Measurements from ENCODE around the gene ABCA7. TPM values are rescaled to one million over a fixed set of nuclear protein-coding genes. Genes with fewer than 3 reads are reported as not detected.

Gene ABCA7
- total and polyA plus RNA-seq, 2 of the 8 experiments (the other 6 are each of a cell fraction or from before 2014, with no cell fraction given): 10.4 to 25.6 TPM

DNA sequence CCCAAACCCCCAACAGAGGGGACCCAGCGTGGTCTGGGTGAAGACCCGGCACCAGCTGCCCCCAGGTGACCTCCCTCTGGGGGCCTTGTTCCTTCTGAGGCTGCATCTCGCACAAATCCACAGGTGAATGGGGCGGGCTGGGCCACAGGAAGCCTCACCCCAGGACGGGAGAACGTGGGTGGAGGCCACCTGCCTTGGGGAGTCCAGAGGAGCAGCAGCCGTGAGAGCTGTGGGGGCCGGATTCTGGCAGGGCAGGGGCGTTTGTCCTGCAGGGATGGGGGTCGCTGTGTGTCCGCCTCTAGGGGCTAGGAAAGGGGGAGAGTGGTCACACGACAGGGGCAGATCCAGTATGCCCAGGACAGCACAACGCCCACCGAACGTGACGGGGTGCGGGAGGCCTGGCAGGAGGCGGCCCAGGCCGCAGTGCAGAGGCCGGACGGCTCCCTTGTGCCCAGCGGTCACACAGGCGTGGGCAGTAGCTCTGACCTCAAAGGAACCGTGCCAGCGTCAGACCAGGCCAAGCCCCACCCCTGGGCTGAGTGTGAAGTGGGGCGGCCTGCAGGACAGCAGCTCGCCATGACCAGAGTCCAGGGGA, 48.6 kb downstream of the ABCA7 start:
- Histone ChIP-seq H3K56ac (replicated peaks; ENCODE audit: insufficient read length, low read depth, low read length) (no peak overlapping the region), H2BK120ac (replicated peaks; ENCODE audit: low read depth, low read length) (no peak overlapping the region), H3K27me3 (replicated peaks in 1 of 4; ENCODE audit: control insufficient read depth in 3 of 4, extremely low read depth in 1 of 4, insufficient read depth in 3 of 4, low read length in 3 of 4) (no peaks in the 10 kb centered on the region; a peak in 1 of 7 replicates), H2BK15ac (ENCODE audit: low read length) (no peak overlapping the region), H3K79me1 (ENCODE audit: low read depth, low read length) (peaks cover 2% of the 10 kb centered on the region), H3K9me3 (ENCODE audit: insufficient read depth in 2 of 2, low read depth in 1 of 2, low read length in 1 of 2) (no peaks in the 10 kb centered on the region), H3K27ac (ENCODE audit: low read depth, low read length) (no peak overlapping the region), H4K8ac (ENCODE audit: extremely low read depth, insufficient read depth, low read length) (no peak overlapping the region; the same call in 1 of the 2 replicates), H3K23ac (ENCODE audit: insufficient read length) (no peak overlapping the region), H2BK20ac (ENCODE audit: low read length) (no peak overlapping the region), H3K9ac (replicated peaks in 1 of 4; ENCODE audit: extremely low read depth in 1 of 4, low read depth in 3 of 4, low read length in 3 of 4) (no peak overlapping the region), H3K4ac (replicated peaks; ENCODE audit: insufficient read length, low read depth, low read length) (no peak overlapping the region), H3K36me3 (ENCODE audit: control insufficient read depth in 2 of 4, insufficient read depth in 4 of 4, low read length in 3 of 4) (peaks cover 4 to 58% (median 28%) of the 10 kb centered on the region in 4 experiments; a peak in 7 of 8 replicates), H3K18ac (ENCODE audit: extremely low read depth, low read length) (no peak overlapping the region), H2BK5ac (ENCODE audit: low read depth, low read length) (no peak overlapping the region; the same call in 1 of the 2 replicates), H2AK5ac (ENCODE audit: low read depth, low read length) (no peak overlapping the region), H3K79me2 (ENCODE audit: control insufficient read depth in 1 of 2, insufficient read depth in 2 of 2, low read length in 2 of 2) (peaks cover 0 to 4% of the 10 kb centered on the region in 2 experiments; a peak in 1 of 4 replicates), H4K20me1 (replicated peaks in 1 of 2; ENCODE audit: control insufficient read depth in 1 of 2, insufficient read depth in 2 of 2, low read length in 2 of 2) (peaks cover 2 to 20% of the 10 kb centered on the region in 2 experiments), H4K91ac (replicated peaks; ENCODE audit: insufficient read length, low read length) (no peak overlapping the region), H3K23me2 (ENCODE audit: low read depth, low read length) (no peaks in the 10 kb centered on the region), H3K4me3 (ENCODE audit: extremely low read depth in 1 of 4, insufficient read depth in 2 of 4, low read depth in 3 of 4, low read length in 4 of 4) (no peak overlapping the region), H3K4me1 (replicated peaks in 1 of 4; ENCODE audit: control insufficient read depth in 3 of 4, insufficient read depth in 4 of 4, low read length in 3 of 4) (peaks cover 0 to under 1% (median 0%) of the 10 kb centered on the region in 4 experiments; a peak in 2 of 7 replicates), H3K4me2 (ENCODE audit: insufficient read depth in 1 of 2, low read depth in 2 of 2, low read length in 2 of 2) (no peak overlapping the region), H4K5ac (ENCODE audit: insufficient read length, low read depth, low read length) (no peak overlapping the region), H2BK12ac (ENCODE audit: low read depth, low read length) (no peak overlapping the region), H3K14ac (ENCODE audit: insufficient read length) (no peak overlapping the region), H2AFZ (ENCODE audit: low read length) (no peak overlapping the region)
- WGBS, 2 experiments (ENCODE audit: extremely low coverage in 1 of 2, insufficient coverage in 1 of 2, insufficient read length in 1 of 2, insufficient replicate concordance in 2 of 2, low coverage in 1 of 2, low lambda C conversion rate in 2 of 2, missing lambda C conversion rate in 1 of 2): 95% methylated on average over 22 of the region's 27 CpGs; no CpG with 5 or more reads in 1 of the 2 experiments
- FAIRE-seq (no peak), DNase-seq (ENCODE audit: low read depth in 1 of 2, low spot score in 2 of 2) (no peak)
- TF ChIP-seq POU5F1 (IDR thresholded peaks at IDR 0.05; ENCODE audit: low read depth, low read length) (no peak), POLR2A (IDR thresholded peaks at IDR 0.05; ENCODE audit: control extremely low read depth in 1 of 2, low read depth in 2 of 2, low read length in 2 of 2) (0 out of 3 replicates have a peak, but pooled peaks of 1 of the 2 experiments have one; percentile 46)
- ChIA-PET CTCF (ENCODE audit: partially characterized antibody) (interaction anchor here (1.0 to 3.0 kb wide), 7 partner anchors 13 to 210 kb away, joined by 3 to 10 read pairs (median 6); no protein-coding TSS in a partner anchor), POLR2A (ENCODE audit: partially characterized antibody) (interaction anchor here (1.0 to 10.3 kb wide), 16 partner anchors 8 to 180 kb away, joined by 3 to 116 read pairs (median 4); partner anchors contain the start of genes ARHGAP45, CIRBP and GPX4)
